Measurements from ENCODE around the gene ABCC1.

The ABCC1 gene

GRCh38 chr16:15993946-15994665 is 44.7 kb downstream of the ABCC1 start:
- DNase-seq, result no peak

DNA sequence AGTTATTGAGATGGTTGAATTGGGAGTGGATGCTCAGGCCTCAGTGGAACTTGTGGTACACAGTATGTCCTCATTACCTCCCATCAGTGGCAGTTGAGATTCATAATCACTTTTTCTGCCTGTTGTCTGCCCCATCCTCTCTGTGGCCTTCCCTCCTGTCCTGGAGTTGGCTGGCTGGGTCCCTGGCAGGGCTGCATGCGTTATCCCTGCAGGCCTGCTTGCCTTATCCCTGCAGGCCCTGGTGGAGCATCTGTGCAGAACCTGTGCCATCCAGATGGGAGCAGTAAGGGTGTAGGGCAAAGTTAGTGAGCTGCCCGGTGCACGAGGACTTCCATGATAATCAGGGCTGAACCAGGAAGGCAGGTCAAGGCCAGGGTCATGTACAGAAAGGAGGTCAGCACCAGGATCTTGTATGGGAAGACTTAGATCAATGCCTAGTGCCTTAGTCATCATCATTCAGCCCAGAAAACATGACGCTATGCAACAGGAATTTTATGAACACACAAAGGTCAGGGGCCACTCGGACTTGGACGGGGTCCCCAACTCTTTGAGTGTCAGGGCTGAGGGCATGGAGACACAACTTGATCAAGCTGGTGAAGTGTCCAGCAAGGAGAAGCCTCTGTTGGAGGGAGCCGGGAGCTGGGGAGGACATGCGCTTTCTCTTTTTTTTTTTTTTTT is 47.2 kb downstream of the ABCC1 start:
- no peak for DNase-seq

DNA sequence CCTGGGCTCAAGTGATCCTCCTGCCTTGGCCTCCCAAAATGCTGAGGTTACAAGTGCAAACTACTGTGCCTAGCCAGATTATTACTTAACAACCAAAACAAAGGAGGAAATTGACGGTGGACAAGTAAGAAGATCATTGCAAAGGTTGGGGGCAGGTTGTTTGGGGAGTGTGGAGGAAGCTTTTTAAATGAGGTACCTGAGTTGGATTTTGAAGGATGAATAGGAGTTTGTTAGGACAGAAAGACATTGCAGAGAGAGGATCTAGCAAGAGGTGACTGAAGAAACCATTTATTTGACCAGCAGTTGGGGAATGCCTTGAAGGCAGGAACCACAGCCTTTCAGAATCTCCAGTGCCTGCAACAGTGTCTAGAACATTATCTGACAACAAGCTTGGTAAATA is 51.3 kb downstream of the ABCC1 start:
- no peak for DNase-seq

GRCh38 chr16:16001596-16002255 is 52.3 kb downstream of the ABCC1 start:
- DNase-seq, result no peak

- DNase-seq, result no peak
Measured at GRCh38 chr16:16003719-16004313, 54.4 kb downstream of the ABCC1 start.

GRCh38 chr16:16004314-16004749 is 54.9 kb downstream of the ABCC1 start:
- DNase-seq, result no peak

GRCh38 chr16:16005721-16006120 is 56.3 kb downstream of the ABCC1 start:
- no peak for DNase-seq

DNA sequence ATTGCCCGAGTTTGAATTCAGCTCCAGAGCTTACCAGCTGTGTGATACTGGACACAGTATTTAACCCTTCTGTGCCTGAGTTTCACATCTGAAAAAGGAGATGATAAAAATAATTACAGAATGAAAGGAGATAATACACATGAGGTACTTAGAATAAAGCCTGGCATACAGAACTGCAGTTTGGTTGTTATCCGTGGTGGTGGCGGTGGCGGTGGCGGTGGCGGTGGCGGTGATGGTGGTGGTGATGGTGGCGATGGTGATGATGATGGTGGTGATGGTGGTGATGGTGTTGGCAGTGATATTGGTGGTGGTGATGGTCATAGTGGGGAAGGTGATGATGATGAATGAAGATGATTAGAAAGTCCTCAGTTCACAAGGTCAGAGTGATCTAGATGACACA is 57.2 kb downstream of the ABCC1 start:
- DNase-seq, result no peak

GRCh38 chr16:16007743-16008111 is 58.3 kb downstream of the ABCC1 start:
- no peak for DNase-seq

DNA sequence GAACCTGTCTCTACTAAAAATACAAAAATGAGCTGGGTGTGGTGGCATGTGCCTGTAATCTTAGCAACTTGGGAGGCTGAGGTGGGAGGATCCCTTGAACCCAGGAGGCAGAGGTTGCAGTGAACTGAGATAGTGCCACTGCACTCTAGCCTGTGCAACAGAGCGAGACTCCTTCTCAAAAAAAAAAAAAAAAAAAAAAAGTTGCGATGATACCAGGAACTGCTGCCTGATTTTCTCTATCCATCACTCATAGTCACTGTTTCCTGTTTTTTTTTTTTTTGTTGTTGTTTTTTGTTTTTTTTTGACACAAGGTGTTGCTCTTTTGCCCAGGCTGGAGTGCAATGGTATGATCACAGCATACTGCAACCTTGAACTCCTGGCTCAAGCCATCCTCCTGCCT is 59.2 kb downstream of the ABCC1 start:
- no peak for DNase-seq

DNA sequence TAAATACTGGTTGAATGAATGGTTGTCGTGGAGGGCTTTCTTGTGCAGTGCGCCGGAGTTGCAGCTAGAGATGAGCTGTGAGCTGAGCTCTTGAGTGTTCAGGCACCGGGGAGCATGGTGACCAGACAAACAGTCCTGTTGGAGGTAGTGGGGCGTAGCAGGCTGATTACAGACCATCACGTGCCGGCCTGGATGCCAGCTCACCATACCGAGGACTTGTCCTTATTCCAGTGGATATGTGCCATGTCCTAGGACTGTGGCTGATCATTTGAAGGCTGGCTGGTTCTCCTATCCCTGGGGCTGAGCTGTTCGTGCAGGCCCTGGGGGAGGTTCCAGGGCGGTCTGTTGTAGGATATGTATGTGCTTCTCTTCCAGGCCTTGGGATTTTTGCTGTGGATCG is 60.0 kb downstream of the ABCC1 start:
- DNase-seq, result no peak

DNA sequence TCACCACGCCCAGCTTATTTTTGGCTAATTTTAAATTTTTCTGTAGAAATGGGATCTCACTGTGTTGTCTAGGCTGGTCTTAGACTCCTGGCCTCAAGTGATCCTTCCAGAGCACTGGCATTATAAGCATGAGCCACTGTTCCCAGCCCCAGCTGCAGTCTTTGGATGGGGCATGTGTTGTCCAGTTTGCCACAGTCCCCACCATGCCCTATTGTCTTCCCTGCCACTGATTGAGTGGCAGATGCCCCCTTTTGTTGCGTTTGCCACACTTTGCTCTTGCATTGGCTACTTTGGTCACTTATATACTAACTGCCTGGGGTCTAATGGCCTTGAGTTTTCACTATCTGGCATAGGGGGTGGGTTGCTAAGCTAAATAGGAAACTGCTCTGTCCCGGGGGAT is 60.8 kb downstream of the ABCC1 start:
- no peak for DNase-seq

GRCh38 chr16:16012144-16012543 is 62.7 kb downstream of the ABCC1 start:
- no peak for DNase-seq

DNA sequence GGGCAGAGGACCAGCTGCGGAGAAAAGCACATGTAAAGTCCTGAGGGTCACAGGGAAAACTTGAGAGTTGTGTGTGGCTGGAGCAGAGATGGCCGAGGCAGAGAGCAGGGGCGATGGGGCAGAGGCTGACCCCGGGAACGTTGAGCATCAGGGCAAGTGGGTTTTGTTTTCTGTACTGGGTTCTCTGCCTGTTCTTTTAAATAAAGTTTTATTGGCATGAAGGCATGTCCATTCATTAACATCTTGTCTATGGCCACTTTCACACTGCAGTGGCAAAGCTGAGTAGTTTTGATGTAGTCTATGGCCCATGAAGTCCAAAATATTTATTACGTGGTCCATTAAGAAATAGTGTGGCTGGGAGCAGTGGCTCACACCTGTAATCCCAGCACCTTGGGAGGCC is 64.4 kb downstream of the ABCC1 start:
- no peak for DNase-seq

GRCh38 chr16:16014329-16015224 is 65.2 kb downstream of the ABCC1 start:
- no peak for DNase-seq

DNA sequence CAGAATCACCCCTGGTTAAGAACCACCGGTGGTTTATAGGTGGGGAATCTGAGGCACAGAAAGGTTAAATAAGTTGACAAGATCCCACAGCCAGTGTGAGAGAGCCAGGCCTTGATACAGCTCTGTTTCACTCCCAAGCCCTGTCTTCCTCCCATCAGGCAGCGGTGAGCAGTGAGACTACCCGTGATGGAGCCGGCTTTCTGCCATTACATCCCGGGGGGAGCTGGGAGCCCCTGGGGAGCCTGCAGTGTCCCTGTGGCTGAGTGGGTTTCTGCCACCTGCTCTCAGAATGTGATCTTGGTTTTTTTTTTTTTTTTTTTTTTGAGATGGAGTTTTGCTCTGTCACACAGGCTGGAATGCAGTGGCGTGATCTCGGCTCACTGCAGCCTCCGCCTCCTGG is 66.4 kb downstream of the ABCC1 start:
- DNase-seq, result no peak

DNA sequence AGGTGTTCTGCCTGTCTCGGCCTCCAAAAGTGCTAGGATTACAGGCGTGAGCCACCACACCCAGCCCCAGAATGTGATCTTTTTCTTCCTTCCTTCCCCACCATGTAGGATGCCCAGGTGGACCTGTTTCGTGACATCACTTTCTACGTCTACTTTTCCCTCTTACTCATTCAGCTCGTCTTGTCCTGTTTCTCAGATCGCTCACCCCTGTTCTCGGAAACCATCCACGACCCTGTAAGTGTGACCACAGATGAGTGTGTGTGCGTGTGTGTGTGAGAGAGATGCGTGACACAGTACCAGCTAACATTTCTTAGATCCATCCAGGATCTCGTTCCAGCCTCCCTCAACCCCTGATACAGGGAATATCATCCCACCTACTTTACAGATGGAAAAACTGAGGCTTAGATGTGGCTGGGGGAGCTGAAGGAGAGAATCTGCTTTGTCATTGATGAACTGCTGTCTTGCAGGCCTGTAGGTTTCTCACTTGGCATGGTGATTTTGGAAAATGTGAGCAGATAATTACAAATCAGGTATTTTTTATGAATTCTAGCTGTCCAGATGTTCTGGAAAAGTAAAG is 67.1 kb downstream of the ABCC1 start:
- DNase-seq, result no peak

DNA sequence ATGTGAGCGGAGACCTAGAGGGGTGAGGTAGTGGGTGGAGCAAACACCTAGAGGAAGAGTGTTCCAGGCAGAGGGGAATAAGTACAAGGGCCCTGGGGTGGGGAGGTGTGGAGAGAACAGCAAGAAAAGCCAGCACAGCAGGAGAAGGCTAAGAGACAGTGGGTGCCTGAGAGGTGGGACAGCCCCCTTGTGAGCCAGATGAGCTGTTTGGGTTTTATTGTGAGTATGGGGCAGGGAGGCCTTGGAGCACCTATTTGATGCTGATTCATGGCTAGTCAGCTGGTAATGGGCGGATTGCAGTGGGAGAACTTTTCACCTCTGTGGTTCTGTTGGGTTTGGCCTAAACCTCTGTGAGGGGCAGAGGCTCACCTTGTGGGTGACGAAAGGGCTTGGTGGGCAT is 68.4 kb downstream of the ABCC1 start:
- DNase-seq, result no peak

DNA sequence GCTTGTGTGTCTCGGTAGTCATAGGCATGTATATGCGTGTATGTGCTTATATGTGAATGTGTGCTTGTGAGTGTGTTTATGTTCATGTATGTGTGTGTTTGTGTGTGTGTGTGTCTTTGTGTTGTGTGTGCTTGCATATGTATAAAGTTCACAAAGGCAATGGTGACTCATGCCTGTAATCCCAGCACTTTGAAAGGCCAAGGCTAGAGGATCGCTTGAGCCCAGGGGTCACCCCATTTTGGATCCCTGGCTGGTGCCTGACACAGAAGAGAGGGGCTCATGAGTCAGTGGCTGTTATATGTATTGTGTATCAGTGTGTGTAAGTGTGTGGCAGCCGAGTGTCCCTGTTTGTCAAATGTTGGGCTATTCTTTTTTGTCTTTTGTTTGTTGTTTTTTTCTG is 69.3 kb downstream of the ABCC1 start:
- DNase-seq, result no peak

GRCh38 chr16:16019488-16019887 is 70.1 kb downstream of the ABCC1 start:
- DNase-seq, result no peak

DNA sequence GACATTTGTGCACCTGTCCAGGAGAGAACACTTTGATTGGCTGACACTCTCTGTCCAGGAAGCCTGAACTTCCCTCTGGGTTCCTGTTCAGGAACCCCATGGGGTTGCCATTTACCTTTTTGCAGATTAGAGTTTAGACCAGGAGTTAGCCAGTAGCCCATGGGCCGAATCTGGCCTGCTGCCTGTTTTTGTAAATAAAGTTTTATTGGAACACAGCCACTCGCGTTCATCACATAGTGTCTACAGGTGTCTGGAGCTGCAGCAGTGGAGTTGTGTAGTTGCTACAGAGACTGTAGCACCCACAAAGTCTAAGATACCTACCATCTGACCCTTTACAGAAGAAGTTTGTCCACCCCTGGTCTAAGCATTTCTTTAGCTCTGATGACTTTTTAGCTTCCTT is 70.9 kb downstream of the ABCC1 start:
- DNase-seq, result no peak

GRCh38 chr16:16021020-16021419 is 71.6 kb downstream of the ABCC1 start:
- no peak for DNase-seq

- DNase-seq, result no peak
Measured at GRCh38 chr16:16021646-16021987, 72.2 kb downstream of the ABCC1 start.

Measured in CD4-positive, alpha-beta T cell treated with Interleukin-4 for 4 hours (primary cell).